IMR-90 (cell line): ENCODE measurements around the gene KRTAP27-1. TPM values are rescaled to one million over a fixed set of nuclear protein-coding genes. Genes with fewer than 3 reads are reported as not detected.

Experiments used
- ATAC-seq: fragments of 200-7000 bp; cut with Tn5 transposase; 2 replicates; pipeline ENCODE4 v1.9.1; 2020; ENCODE audit warnings: low read depth, mild to moderate bottlenecking, moderate library complexity
- BruUV-seq: library from RNA; stranded (reverse); fragments of 400-500 nt; replicated peaks from 2 replicates; lab custom pipeline; 2021; lab: Mats Ljungman, UMichigan
- CTCF ChIA-PET: fragments of 300-600 bp; formaldehyde crosslinking; extraction: SDS; loops from one replicate; lab custom pipeline; 2021; ENCODE audit warnings: antibody characterized with exemption; lab: Yijun Ruan, JAX
- POLR2A ChIA-PET: fragments of 300-600 bp; sonication (Branson Sonifier 250); formaldehyde crosslinking; loops from one replicate; lab custom pipeline; 2022; ENCODE audit warnings: antibody characterized with exemption; ENCODE audit not compliant: unreplicated experiment; lab: Charles Lee
- DNase-seq: peaks from one replicate; pipeline ENCODE4 v3.0.0; 2013
- H2AFZ ChIP-seq: replicated peaks from 2 replicates; pipeline ENCODE3; 2013; ENCODE audit warnings: low read length, mild to moderate bottlenecking; ENCODE audit not compliant: poor library complexity
- H2AK5ac ChIP-seq: 2 replicates; pipeline ENCODE4 v1.6.1; 2013; ENCODE audit warnings: low read depth, low read length, inconsistent platforms
- H2AK9ac ChIP-seq: replicated peaks from 2 replicates; pipeline ENCODE3; 2013; ENCODE audit warnings: mild to moderate bottlenecking, low read depth, low read length, moderate library complexity; ENCODE audit not compliant: poor library complexity
- H2BK120ac ChIP-seq: 2 replicates; pipeline ENCODE4 v1.6.1; 2013; ENCODE audit warnings: low read depth, low read length, inconsistent platforms
- H2BK15ac ChIP-seq: 3 replicates; pipeline ENCODE4 v1.6.1; 2013; ENCODE audit warnings: low read depth, low read length, inconsistent platforms
- H2BK20ac ChIP-seq: 2 replicates; pipeline ENCODE4 v1.6.1; 2013; ENCODE audit warnings: low read depth, mild to moderate bottlenecking, inconsistent platforms, low read length, moderate library complexity
- H2BK5ac ChIP-seq: 2 replicates; pipeline ENCODE4 v1.6.1; 2013; ENCODE audit warnings: mild to moderate bottlenecking, low read depth, low read length, inconsistent platforms; ENCODE audit not compliant: poor library complexity, severe bottlenecking
- H3K14ac ChIP-seq: replicated peaks from 2 replicates; pipeline ENCODE4 v1.6.1; 2013; ENCODE audit warnings: low read depth, low read length, inconsistent platforms
- H3K18ac ChIP-seq: 2 replicates; pipeline ENCODE4 v1.6.1; 2013; ENCODE audit warnings: low read depth, low read length, control low read depth
- H3K23ac ChIP-seq: 2 replicates; pipeline ENCODE4 v1.6.1; 2013; ENCODE audit warnings: low read depth, low read length, inconsistent platforms
- H3K27ac ChIP-seq: 2 replicates; pipeline ENCODE4 v1.5.1; 2013; ENCODE audit warnings: mild to moderate bottlenecking, control low read depth, low read length; ENCODE audit not compliant: insufficient read depth
- H3K27me3 ChIP-seq: 2 replicates; pipeline ENCODE4 v1.6.1; 2013; ENCODE audit warnings: low read length; ENCODE audit not compliant: control insufficient read depth, insufficient read depth
- H3K36me3 ChIP-seq: 2 replicates; pipeline ENCODE4 v1.6.1; 2013; ENCODE audit warnings: low read length, mixed read lengths; ENCODE audit not compliant: control insufficient read depth, insufficient read depth
- H3K4ac ChIP-seq: 2 replicates; pipeline ENCODE4 v1.6.1; 2013; ENCODE audit warnings: low read depth, low read length, inconsistent platforms
- H3K4me1 ChIP-seq: 2 replicates; pipeline ENCODE4 v1.6.1; 2013; ENCODE audit warnings: low read length, mixed read lengths; ENCODE audit not compliant: control insufficient read depth, insufficient read depth
- H3K4me2 ChIP-seq: 2 replicates; pipeline ENCODE4 v1.6.1; 2013; ENCODE audit warnings: low read depth, mild to moderate bottlenecking, control low read depth, low read length, moderate library complexity
- H3K4me3 ChIP-seq: 2 replicates; pipeline ENCODE4 v1.5.1; 2013; ENCODE audit warnings: low read depth, mild to moderate bottlenecking, control low read depth, low read length, moderate library complexity; ENCODE audit not compliant: insufficient read depth
- H3K56ac ChIP-seq: 2 replicates; pipeline ENCODE4 v1.6.1; 2013; ENCODE audit warnings: low read length, inconsistent platforms; ENCODE audit not compliant: insufficient read depth; ENCODE audit errors: extremely low read depth
- H3K79me1 ChIP-seq, 2 experiments: 2 replicates each; pipeline ENCODE4 v1.6.1; 2013; ENCODE audit warnings: low read length in 2 of 2, inconsistent platforms in 1 of 2, low read depth in 1 of 2
- H3K9ac ChIP-seq: 2 replicates; pipeline ENCODE4 v1.6.1; 2013; ENCODE audit warnings: low read depth, low read length, control low read depth
- H3K9me1 ChIP-seq: 2 replicates; pipeline ENCODE4 v1.6.1; 2013; ENCODE audit warnings: low read length, inconsistent platforms; ENCODE audit not compliant: insufficient read depth
- H3K9me3 ChIP-seq: 2 replicates; pipeline ENCODE4 v1.6.1; 2013; ENCODE audit warnings: low read length; ENCODE audit not compliant: control insufficient read depth, insufficient read depth
- H4K20me1 ChIP-seq: 2 replicates; pipeline ENCODE4 v1.6.1; 2013; ENCODE audit warnings: low read length, inconsistent platforms; ENCODE audit not compliant: insufficient read depth
- H4K5ac ChIP-seq: 2 replicates; pipeline ENCODE4 v1.6.1; 2013; ENCODE audit warnings: mild to moderate bottlenecking, low read depth, low read length, control low read depth
- H4K8ac ChIP-seq, 2 experiments: 2 replicates each; pipeline ENCODE4 v1.6.1; 2013; ENCODE audit warnings: low read depth in 2 of 2, low read length in 2 of 2, control low read depth in 1 of 2, inconsistent platforms in 1 of 2
- H4K91ac ChIP-seq: 2 replicates; pipeline ENCODE4 v1.6.1; 2013; ENCODE audit warnings: low read depth, low read length, inconsistent platforms; ENCODE audit not compliant: insufficient read depth
- FOS ChIP-seq: fragments of 150-350 bp; IDR thresholded peaks from 2 replicates; pipeline ENCODE4 v1.6.1; 2016; ENCODE audit warnings: low read depth, low read length
- MAFK ChIP-seq: IDR thresholded peaks from 2 replicates; pipeline ENCODE4 v1.6.1; 2012; ENCODE audit warnings: low read depth, low read length, improper control_type of control experiment
- MAZ ChIP-seq: IDR thresholded peaks from 2 replicates; pipeline ENCODE4 v1.6.1; 2012; ENCODE audit warnings: low read depth, mild to moderate bottlenecking, low read length, improper control_type of control experiment, moderate library complexity, borderline replicate concordance
- MXI1 ChIP-seq: IDR thresholded peaks from 2 replicates; pipeline ENCODE4 v1.6.1; 2012; ENCODE audit warnings: low read depth, mild to moderate bottlenecking, low read length, moderate library complexity, borderline replicate concordance
- POLR2A ChIP-seq: IDR thresholded peaks from 2 replicates; pipeline ENCODE4 v1.6.1; 2012; ENCODE audit warnings: mild to moderate bottlenecking, low read depth, low read length
- RAD21 ChIP-seq: IDR thresholded peaks from 2 replicates; pipeline ENCODE4 v1.6.1; 2012; ENCODE audit warnings: low read length, improper control_type of control experiment
- RFX5 ChIP-seq: IDR thresholded peaks from 2 replicates; pipeline ENCODE4 v1.8.0; 2012; ENCODE audit warnings: low read depth, mild to moderate bottlenecking, low read length, moderate library complexity
- SMC3 ChIP-seq: fragments of 150-350 bp; IDR thresholded peaks from 2 replicates; pipeline ENCODE4 v1.6.1; 2016; ENCODE audit warnings: low read depth, mild to moderate bottlenecking, antibody characterized with exemption, low read length, moderate library complexity
- WGBS, 2 experiments: methylation state at CpG; one replicate each; pipeline versions ENCODE4 v1.1.5 to v1.1.7; 2013; ENCODE audit warnings: missing lambda C conversion rate in 2 of 2; ENCODE audit not compliant: insufficient read length in 1 of 2; ENCODE audit errors: extremely low coverage in 2 of 2; 5-methylcytosine and 5-hydroxymethylcytosine counted together
- dilution Hi-C: fragments of 300-500 bp; cut with HindIII; formaldehyde crosslinking; loops from one replicate; pipeline ENCODE4 v1.14.3; 2018; ENCODE audit warnings: low sequenced_read_pairs; ENCODE audit not compliant: unreplicated experiment
- in situ Hi-C: fragments of 300-500 bp; cut with MboI; formaldehyde crosslinking; loops from 3 replicates; pipeline ENCODE4 v1.14.3; 2019; ENCODE audit warnings: low sequenced_read_pairs, inconsistent platforms, mixed read lengths
- intact Hi-C: fragments of 100-400 bp; cut with micrococcal nuclease; formaldehyde crosslinking; loops from 2 replicates; pipeline ENCODE4 v1.10.0; 2022
- polyA plus RNA-seq, 3 experiments: library from polyadenylated mRNA; depleted of rRNA; stranded (reverse); fragments of >200 nt; gene quantifications; 2 replicates each; pipeline ENCODE4 v1.2.3, GENCODE V29; 2012; ENCODE audit warnings: low replicate concordance in 1 of 3
- total RNA-seq: library from RNA; depleted of rRNA; stranded (reverse); fragments of >200 nt; gene quantifications from 2 replicates; pipeline ENCODE4 v1.2.3, GENCODE V29; 2012
- TF ChIP-seq, protein P1 (sequence below): fragments of 150-350 bp; IDR thresholded peaks from 2 replicates; pipeline ENCODE4 v1.6.1; 2017; ENCODE audit warnings: mild to moderate bottlenecking, antibody characterized with exemption, low read length, low read depth

Gene KRTAP27-1
- total and polyA plus RNA-seq, 2 of the 4 experiments (the other 2 are of a cell fraction), result not detected

DNA sequence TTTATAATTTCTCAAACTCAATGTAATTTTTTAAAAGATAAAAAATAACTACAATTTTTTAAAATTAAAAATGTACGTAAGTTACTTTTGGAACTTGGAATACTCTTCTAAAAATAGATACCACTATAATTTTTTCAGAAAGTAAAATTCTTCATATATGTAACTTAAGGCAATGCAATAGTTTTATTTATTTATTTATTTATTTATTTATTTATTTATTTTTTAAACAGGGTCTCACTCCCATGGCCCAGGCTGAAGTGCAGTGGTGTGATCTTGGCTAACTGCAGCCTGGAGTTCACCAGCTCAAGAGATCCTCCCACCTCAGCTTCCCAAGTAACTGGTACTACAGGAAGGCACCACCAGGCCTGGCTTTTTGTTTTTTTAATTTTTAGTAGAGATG, 14.0 kb upstream of the KRTAP27-1 start:
- Histone ChIP-seq H3K9me3 (peaks cover 10% of the 10 kb centered on the region), H3K9me1 (no peaks in the 10 kb centered on the region), H3K36me3 (no peaks in the 10 kb centered on the region), H3K56ac (no peak overlapping the region), H3K4me2 (no peak overlapping the region), H2BK120ac (no peak overlapping the region), H3K18ac (no peak overlapping the region), H4K91ac (no peak overlapping the region), H3K4ac (no peak overlapping the region), H2AK5ac (no peak overlapping the region), H3K14ac (no peak overlapping the region), H4K20me1 (no peaks in the 10 kb centered on the region), H2BK15ac (no peak overlapping the region), H3K4me1 (no peaks in the 10 kb centered on the region), H3K27ac (no peak overlapping the region), H2AK9ac (no peak overlapping the region), H3K4me3 (no peak overlapping the region), H2AFZ (no peak overlapping the region), H3K79me1 (no peaks in the 10 kb centered on the region), H4K5ac (no peak overlapping the region), H3K27me3 (no peaks in the 10 kb centered on the region), H3K9ac (no peak overlapping the region), H3K23ac (no peak overlapping the region), H4K8ac (no peak overlapping the region), H2BK5ac (no peak overlapping the region), H2BK20ac (no peak overlapping the region)
- ATAC-seq (no peak), DNase-seq (no peak)
- dilution Hi-C loops (no loop called here), intact Hi-C loops (no loop called here), in situ Hi-C loops (no loop called here)
- POLR2A ChIA-PET, result no interaction called here
- WGBS, 2 experiments, result no CpG with 5 or more reads among the region's 1 CpG
- no TSS peak for BruUV-seq
- CTCF ChIA-PET, result no interaction called here
- TF ChIP-seq SMC3 (no peak), MAFK (no peak), RFX5 (no peak), MAZ (no peak), RAD21 (no peak), POLR2A (no peak), FOS (no peak), MXI1 (no peak)
- TF ChIP-seq, protein P1, sequence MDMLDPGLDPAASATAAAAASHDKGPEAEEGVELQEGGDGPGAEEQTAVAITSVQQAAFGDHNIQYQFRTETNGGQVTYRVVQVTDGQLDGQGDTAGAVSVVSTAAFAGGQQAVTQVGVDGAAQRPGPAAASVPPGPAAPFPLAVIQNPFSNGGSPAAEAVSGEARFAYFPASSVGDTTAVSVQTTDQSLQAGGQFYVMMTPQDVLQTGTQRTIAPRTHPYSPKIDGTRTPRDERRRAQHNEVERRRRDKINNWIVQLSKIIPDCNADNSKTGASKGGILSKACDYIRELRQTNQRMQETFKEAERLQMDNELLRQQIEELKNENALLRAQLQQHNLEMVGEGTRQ, result no peak
